Measurements from ENCODE around the gene NPLOC4.
"Not testable (repeated sequence)": the region's sequence is repeated elsewhere in the genome, so short reads cannot be mapped to it uniquely, and the experiment has no call there.

Gene NPLOC4

DNA sequence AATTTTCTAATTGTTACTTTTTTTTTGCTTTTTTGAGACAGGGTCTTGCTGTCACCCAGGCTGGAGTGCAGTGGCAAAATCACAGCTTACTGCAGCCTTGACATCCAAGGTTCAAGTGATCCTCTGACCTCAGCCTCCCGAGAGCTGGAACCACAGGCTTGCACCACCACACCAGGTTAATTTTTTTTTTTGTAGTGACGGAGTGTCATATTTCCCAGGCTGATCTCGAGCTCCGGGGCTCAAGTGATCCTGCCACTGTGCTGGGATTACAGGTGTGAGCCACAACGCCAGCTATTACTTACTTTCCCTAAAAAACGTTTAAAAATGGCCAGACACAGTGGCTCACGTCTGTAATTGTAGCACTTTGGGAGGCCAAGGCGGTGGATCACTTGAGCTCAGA, 6.6 kb downstream of the NPLOC4 start:
- Histone ChIP-seq H3K9ac (ENCODE audit: low read depth, low read length) (no peak overlapping the region), H3K27me3 (ENCODE audit: control insufficient read depth, insufficient read depth, low read length) (no peaks in the 10 kb centered on the region), H3K4me1 (ENCODE audit: control insufficient read depth, insufficient read depth, low read length) (no peaks in the 10 kb centered on the region), H3K4me3 (ENCODE audit: low read depth, low read length) (no peak overlapping the region), H3K36me3 (ENCODE audit: control insufficient read depth, insufficient read depth, low read length) (peaks cover 50% of the 10 kb centered on the region), H3K9me3 (ENCODE audit: control insufficient read depth, insufficient read depth, low read length) (no peaks in the 10 kb centered on the region), H3K27ac (ENCODE audit: low read depth, low read length) (no peak overlapping the region)

DNA sequence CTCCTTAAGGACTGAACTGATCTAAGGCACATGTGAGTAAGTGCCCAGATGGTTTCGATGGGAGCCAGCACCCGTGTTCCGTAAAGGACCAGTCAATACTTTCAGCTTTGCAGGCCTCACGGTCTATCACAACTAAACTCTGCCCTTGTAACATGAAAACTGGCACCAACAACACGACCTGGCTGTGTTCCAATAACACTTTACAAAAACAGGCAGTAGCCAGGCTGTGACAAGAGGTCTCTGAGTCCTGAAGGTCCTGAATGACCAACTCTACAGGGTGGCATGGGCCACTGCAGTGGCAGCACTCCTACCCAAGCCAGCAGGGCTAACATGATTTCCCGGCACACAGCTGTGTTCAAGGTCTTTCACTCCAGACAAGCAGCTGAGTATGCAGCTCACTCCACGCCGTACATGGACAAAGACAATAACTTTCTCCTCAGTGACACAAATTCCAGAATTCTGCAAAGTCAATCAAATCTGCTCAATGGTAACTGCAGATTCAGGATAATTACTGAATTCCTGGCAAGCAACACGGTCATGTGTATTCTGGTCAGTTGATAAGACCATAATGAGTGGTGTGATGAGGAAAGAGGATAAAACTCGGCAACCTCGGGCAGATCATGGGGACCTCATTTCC, 15.3 kb downstream of the NPLOC4 start:
- no peaks in the 10 kb centered on the region for H3K27me3 ChIP-seq (ENCODE audit: control insufficient read depth, insufficient read depth, low read length)
- no peaks in the 10 kb centered on the region for H3K4me1 ChIP-seq (ENCODE audit: control insufficient read depth, insufficient read depth, low read length)
- no peaks in the 10 kb centered on the region for H3K9me3 ChIP-seq (ENCODE audit: control insufficient read depth, insufficient read depth, low read length)
- H3K4me3 ChIP-seq (ENCODE audit: low read depth, low read length), result no peak overlapping the region
- H3K27ac ChIP-seq (ENCODE audit: low read depth, low read length), result no peak overlapping the region
- H3K9ac ChIP-seq (ENCODE audit: low read depth, low read length), result no peak overlapping the region
- peaks cover 74% of the 10 kb centered on the region for H3K36me3 ChIP-seq (ENCODE audit: control insufficient read depth, insufficient read depth, low read length)

DNA sequence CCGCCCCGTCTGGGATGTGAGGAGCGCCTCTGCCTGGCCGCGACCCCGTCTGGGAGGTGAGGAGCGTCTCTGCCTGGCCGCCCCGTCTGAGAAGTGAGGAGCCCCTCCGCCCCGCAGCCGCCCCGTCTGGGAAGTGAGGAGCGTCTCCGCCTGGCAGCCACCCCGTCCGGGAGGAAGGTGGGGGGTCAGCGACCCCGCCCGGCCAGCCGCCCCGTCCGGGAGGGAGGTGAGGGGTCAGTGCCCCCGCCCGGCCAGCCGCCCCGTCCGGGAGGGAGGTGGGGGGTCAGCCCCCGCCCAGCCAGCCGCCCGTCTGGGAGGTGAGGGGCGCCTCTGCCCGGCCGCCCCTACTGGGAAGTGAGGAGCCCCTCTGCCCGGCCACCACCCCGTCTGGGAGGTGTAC, 18.6 kb downstream of the NPLOC4 start:
- not testable (repeated sequence) for H3K9ac ChIP-seq (ENCODE audit: low read depth, low read length); H3K4me1 ChIP-seq (ENCODE audit: control insufficient read depth, insufficient read depth, low read length); H3K27ac ChIP-seq (ENCODE audit: low read depth, low read length); H3K4me3 ChIP-seq (ENCODE audit: low read depth, low read length); H3K9me3 ChIP-seq (ENCODE audit: control insufficient read depth, insufficient read depth, low read length); H3K27me3 ChIP-seq (ENCODE audit: control insufficient read depth, insufficient read depth, low read length)
- peaks cover 70% of the 10 kb centered on the region for H3K36me3 ChIP-seq (ENCODE audit: control insufficient read depth, insufficient read depth, low read length)

DNA sequence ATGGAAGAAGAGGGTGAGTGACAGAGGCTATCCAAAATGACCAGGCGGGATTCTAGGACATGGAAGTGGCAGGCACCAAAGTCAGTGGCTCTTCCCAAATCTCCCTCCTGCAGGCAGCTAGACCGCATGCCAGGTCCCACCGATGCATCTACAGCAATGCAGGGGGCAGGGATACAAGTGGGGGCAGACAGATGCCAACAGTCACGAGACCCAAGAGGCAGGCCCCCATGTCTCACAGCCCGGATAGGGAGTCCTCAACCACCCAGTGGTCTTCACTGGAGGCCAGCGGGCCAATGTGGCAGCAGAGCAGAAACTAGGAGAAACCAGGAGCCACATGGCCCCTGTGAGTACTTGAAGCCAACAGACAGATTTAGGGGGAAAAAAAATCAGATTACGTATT, 20.0 kb downstream of the NPLOC4 start:
- H3K9me3 ChIP-seq (ENCODE audit: control insufficient read depth, insufficient read depth, low read length), result no peaks in the 10 kb centered on the region
- no peak overlapping the region for H3K27ac ChIP-seq (ENCODE audit: low read depth, low read length)
- H3K36me3 ChIP-seq (ENCODE audit: control insufficient read depth, insufficient read depth, low read length), result peaks cover 71% of the 10 kb centered on the region
- no peaks in the 10 kb centered on the region for H3K27me3 ChIP-seq (ENCODE audit: control insufficient read depth, insufficient read depth, low read length)
- H3K4me1 ChIP-seq (ENCODE audit: control insufficient read depth, insufficient read depth, low read length), result no peaks in the 10 kb centered on the region
- no peak overlapping the region for H3K4me3 ChIP-seq (ENCODE audit: low read depth, low read length)
- H3K9ac ChIP-seq (ENCODE audit: low read depth, low read length), result no peak overlapping the region

DNA sequence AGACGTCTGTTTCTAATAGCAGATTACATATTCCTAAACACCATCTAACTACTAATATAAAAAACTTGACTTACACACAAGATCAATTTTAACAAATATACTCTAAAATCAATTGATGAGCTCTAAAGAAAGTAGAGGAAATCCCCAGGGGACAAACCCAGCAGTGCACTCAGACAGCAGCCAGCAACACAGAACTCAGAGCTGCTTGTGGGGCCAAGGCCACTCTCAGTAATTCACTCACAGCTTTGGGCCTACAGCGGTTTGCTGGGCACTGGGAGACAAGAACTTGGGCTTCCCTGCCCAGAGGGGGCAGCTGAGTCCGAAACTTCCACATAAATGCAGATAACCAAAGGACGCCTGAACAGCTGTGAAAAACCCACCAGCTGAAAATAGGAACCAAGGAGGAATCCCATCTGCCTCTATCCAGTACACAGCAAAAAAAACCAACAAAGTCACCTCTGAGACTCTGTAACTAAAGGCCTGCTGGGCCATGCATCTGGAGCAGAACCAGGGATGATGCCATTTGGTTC, 21.4 kb downstream of the NPLOC4 start:
- Histone ChIP-seq H3K4me3 (ENCODE audit: low read depth, low read length) (no peak overlapping the region), H3K27me3 (ENCODE audit: control insufficient read depth, insufficient read depth, low read length) (no peaks in the 10 kb centered on the region), H3K4me1 (ENCODE audit: control insufficient read depth, insufficient read depth, low read length) (no peaks in the 10 kb centered on the region), H3K36me3 (ENCODE audit: control insufficient read depth, insufficient read depth, low read length) (peaks cover 62% of the 10 kb centered on the region), H3K9me3 (ENCODE audit: control insufficient read depth, insufficient read depth, low read length) (no peaks in the 10 kb centered on the region), H3K9ac (ENCODE audit: low read depth, low read length) (no peak overlapping the region), H3K27ac (ENCODE audit: low read depth, low read length) (no peak overlapping the region)

DNA sequence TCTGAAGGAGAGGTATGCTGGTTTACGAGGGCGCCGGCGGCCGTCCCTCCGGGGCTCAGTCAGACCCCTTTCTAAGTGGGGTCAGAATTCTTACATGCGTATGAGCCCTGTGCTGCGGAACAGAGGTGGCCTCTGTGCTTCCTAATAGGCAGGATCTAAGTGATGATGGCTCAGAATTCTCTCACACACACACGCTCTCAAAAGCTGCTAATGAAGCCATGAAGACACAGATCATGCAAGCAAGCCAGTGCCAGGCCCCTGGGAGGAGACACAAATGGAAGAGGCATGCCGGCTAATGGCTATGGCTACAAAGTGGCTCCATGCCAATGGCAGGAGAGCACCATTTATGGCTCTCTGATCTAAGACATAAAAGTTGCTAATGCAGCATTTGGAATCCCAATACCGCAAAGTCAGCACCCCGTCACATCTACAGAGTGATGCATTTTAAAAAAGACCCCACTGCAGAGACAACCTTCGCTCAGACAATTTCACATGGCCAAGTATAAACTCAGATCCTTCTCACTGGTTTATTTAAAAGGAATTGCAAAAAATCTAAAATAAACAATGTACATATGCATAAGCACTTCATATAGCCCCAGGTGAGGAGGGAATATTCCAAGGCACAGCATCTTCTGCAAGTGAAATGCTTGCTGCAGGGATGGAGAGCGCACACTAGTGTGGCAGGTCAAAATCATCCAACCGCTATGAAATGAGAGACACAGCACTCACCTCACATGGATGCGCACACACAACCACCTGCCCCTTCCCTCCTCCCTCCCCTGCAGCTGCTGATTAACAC, 24.5 kb downstream of the NPLOC4 start:
- Histone ChIP-seq H3K36me3 (ENCODE audit: control insufficient read depth, insufficient read depth, low read length) (peaks cover 80% of the 10 kb centered on the region), H3K27ac (ENCODE audit: low read depth, low read length) (no peak overlapping the region), H3K27me3 (ENCODE audit: control insufficient read depth, insufficient read depth, low read length) (no peaks in the 10 kb centered on the region), H3K9ac (ENCODE audit: low read depth, low read length) (no peak overlapping the region), H3K4me1 (ENCODE audit: control insufficient read depth, insufficient read depth, low read length) (no peaks in the 10 kb centered on the region), H3K9me3 (ENCODE audit: control insufficient read depth, insufficient read depth, low read length) (no peaks in the 10 kb centered on the region), H3K4me3 (ENCODE audit: low read depth, low read length) (no peak overlapping the region)

DNA sequence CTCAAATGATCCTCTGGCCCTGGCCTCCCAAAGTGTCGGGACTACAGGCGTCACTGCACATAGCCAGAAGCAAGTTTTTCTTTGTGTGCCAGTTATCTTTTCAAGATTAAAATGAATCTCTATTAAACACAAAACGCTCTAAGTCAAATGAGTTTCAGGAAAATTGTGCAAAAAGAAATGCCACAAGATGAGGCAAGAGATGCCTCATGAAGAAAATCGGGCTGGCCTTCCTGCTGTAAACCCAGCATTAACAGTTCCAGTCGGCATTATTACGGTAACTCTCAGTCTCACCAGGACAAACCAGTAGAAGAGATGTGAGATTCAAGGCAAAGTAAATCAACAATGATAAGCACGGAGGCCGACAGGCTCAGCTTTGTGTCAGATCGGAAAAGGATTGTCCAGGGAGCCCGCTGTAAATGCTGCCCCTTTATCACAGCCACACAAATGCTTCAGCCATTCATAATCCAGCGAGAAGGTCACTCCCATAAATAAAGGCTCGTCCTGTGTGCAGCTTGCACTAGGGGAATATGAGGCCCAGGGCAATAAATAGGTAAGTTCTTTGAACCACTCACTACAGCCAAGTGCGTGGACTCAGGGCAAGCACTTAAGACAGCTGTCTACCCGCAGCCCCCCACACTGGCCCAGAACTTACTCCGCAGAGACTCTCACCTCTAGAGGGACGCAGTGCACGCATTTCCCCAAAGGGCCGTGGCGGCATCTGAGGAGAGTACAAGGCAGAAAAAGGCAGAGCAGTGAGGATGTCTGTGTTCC, 27.2 kb downstream of the NPLOC4 start:
- Histone ChIP-seq H3K4me3 (ENCODE audit: low read depth, low read length) (no peak overlapping the region), H3K4me1 (ENCODE audit: control insufficient read depth, insufficient read depth, low read length) (no peaks in the 10 kb centered on the region)

DNA sequence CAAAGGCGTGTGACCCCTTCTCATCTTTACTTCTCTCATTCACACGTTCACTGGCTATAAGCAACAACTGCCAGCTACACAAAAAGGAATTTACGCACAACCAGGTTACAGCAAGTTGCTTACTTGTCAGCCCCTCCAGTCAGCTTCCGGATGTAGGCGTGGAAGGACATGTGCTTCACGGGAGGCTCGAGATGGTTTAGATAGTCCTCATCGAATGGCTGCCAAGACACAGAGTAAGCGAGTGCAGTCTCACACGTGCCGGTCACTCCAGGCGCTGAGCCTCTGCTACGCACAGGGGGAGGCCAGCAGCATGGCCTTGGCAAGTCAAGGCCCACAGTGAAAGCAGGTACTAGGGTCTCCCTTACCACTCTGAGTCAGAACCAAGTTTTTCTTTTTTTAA, 28.3 kb downstream of the NPLOC4 start:
- Histone ChIP-seq H3K27ac (ENCODE audit: low read depth, low read length) (no peak overlapping the region), H3K27me3 (ENCODE audit: control insufficient read depth, insufficient read depth, low read length) (no peaks in the 10 kb centered on the region), H3K9me3 (ENCODE audit: control insufficient read depth, insufficient read depth, low read length) (no peaks in the 10 kb centered on the region), H3K4me1 (ENCODE audit: control insufficient read depth, insufficient read depth, low read length) (no peaks in the 10 kb centered on the region), H3K36me3 (ENCODE audit: control insufficient read depth, insufficient read depth, low read length) (peaks cover 85% of the 10 kb centered on the region), H3K9ac (ENCODE audit: low read depth, low read length) (no peak overlapping the region), H3K4me3 (ENCODE audit: low read depth, low read length) (no peak overlapping the region)

More for the DNA sequence above, 27.2 kb downstream of the NPLOC4 start:
- H3K27me3 ChIP-seq (ENCODE audit: control insufficient read depth, insufficient read depth, low read length), result no peaks in the 10 kb centered on the region
- peaks cover 83% of the 10 kb centered on the region for H3K36me3 ChIP-seq (ENCODE audit: control insufficient read depth, insufficient read depth, low read length)
- no peak overlapping the region for H3K9ac ChIP-seq (ENCODE audit: low read depth, low read length)
- no peak overlapping the region for H3K27ac ChIP-seq (ENCODE audit: low read depth, low read length)
- no peaks in the 10 kb centered on the region for H3K9me3 ChIP-seq (ENCODE audit: control insufficient read depth, insufficient read depth, low read length)

DNA sequence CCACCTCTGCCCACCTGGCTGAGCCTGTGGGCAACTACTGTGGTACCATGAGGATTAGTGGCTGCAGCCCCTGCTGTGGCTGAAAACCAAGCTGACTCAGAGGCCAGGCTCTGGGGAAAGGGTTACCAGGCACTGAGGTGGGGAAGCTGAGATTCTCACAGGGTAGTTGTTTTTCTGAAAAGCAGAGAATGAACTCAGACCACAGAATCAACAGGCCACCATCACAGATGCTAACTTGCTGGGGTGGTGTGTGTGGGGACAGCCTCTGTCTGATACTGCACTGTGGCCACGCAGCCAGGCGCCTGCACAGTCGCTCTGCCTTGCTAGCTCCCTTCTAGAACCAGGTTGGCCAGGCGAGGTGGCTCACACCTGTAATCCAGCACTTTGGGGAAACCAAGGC, 28.8 kb downstream of the NPLOC4 start:
- H3K9me3 ChIP-seq (ENCODE audit: control insufficient read depth, insufficient read depth, low read length), result no peaks in the 10 kb centered on the region
- no peak overlapping the region for H3K4me3 ChIP-seq (ENCODE audit: low read depth, low read length)
- H3K27me3 ChIP-seq (ENCODE audit: control insufficient read depth, insufficient read depth, low read length), result no peaks in the 10 kb centered on the region
- H3K36me3 ChIP-seq (ENCODE audit: control insufficient read depth, insufficient read depth, low read length), result peaks cover 85% of the 10 kb centered on the region
- H3K9ac ChIP-seq (ENCODE audit: low read depth, low read length), result no peak overlapping the region
- H3K4me1 ChIP-seq (ENCODE audit: control insufficient read depth, insufficient read depth, low read length), result no peaks in the 10 kb centered on the region
- H3K27ac ChIP-seq (ENCODE audit: low read depth, low read length), result no peak overlapping the region

DNA sequence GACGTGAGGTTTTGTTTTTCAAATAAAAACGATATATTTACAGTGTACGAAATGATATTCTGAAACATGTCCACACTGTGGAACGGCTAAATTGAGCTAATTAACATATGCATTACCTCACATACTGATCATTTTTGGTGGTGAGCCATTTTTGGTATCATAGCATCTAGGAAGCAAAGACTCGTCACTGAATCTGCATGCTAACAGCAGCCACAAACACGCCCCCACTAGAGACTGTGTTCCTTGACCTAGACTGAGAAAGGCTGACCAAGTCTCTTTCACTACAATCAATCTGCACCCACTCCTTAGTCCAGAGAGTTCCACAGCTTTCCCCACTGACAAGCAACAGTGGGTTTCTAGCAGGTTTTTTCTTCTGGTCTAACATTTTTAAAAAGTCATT, 29.5 kb downstream of the NPLOC4 start:
- H3K27me3 ChIP-seq (ENCODE audit: control insufficient read depth, insufficient read depth, low read length), result no peaks in the 10 kb centered on the region
- H3K4me3 ChIP-seq (ENCODE audit: low read depth, low read length), result no peak overlapping the region
- no peak overlapping the region for H3K27ac ChIP-seq (ENCODE audit: low read depth, low read length)
- no peaks in the 10 kb centered on the region for H3K4me1 ChIP-seq (ENCODE audit: control insufficient read depth, insufficient read depth, low read length)
- H3K9ac ChIP-seq (ENCODE audit: low read depth, low read length), result no peak overlapping the region
- no peaks in the 10 kb centered on the region for H3K9me3 ChIP-seq (ENCODE audit: control insufficient read depth, insufficient read depth, low read length)
- peaks cover 81% of the 10 kb centered on the region for H3K36me3 ChIP-seq (ENCODE audit: control insufficient read depth, insufficient read depth, low read length)
